GM18517 (cell line): Measurements from ENCODE around the gene JPH4.
"Not testable (repeated sequence)": the region's sequence is repeated elsewhere in the genome, so short reads cannot be mapped to it uniquely, and the experiment has no call there.

ENCODE experiments used
- ATAC-seq: cut with Tn5 transposase; IDR thresholded peaks from one replicate; pipeline ENCODE4 v1.9.1; 2021; ENCODE audit warnings: mild to moderate bottlenecking, moderate library complexity; ENCODE audit not compliant: unreplicated experiment

JPH4 gene

GRCh38 chr14:23550812-23551265 is 27.8 kb downstream of the JPH4 start:
- no peak for ATAC-seq

- no peak for ATAC-seq
These were observed 28.3 kb downstream of the JPH4 start for GRCh38 chr14:23550131-23550811.

GRCh38 chr14:23548351-23549318 is 30.0 kb downstream of the JPH4 start:
- no peak for ATAC-seq

GRCh38 chr14:23547924-23548323 is 30.7 kb downstream of the JPH4 start:
- no peak for ATAC-seq

GRCh38 chr14:23546450-23547035 is 32.0 kb downstream of the JPH4 start:
- ATAC-seq: no peak

- no peak for ATAC-seq
These were observed 32.7 kb downstream of the JPH4 start for GRCh38 chr14:23545740-23546365.

GRCh38 chr14:23544511-23545447 is 33.8 kb downstream of the JPH4 start:
- no peak for ATAC-seq

GRCh38 chr14:23543403-23543802 is 35.2 kb downstream of the JPH4 start:
- no peak for ATAC-seq

- no peak for ATAC-seq
These were observed 36.3 kb downstream of the JPH4 start for GRCh38 chr14:23542261-23542660.

GRCh38 chr14:23540141-23540469 is 38.5 kb downstream of the JPH4 start:
- ATAC-seq: no peak

GRCh38 chr14:23539248-23540140 is 39.1 kb downstream of the JPH4 start:
- no peak for ATAC-seq

GRCh38 chr14:23538785-23539184 is 39.8 kb downstream of the JPH4 start:
- no peak for ATAC-seq

- ATAC-seq: no peak
These were observed 40.4 kb downstream of the JPH4 start for GRCh38 chr14:23538050-23538718.

- no peak for ATAC-seq
These were observed 41.1 kb downstream of the JPH4 start for GRCh38 chr14:23537351-23538049.

GRCh38 chr14:23536906-23537305 is 41.7 kb downstream of the JPH4 start:
- not testable (repeated sequence) for ATAC-seq

GRCh38 chr14:23536494-23536893 is 42.1 kb downstream of the JPH4 start:
- ATAC-seq: no peak

GRCh38 chr14:23535943-23536342 is 42.6 kb downstream of the JPH4 start:
- ATAC-seq: no peak
